PFSK-1 (cell line): ENCODE data around the gene PCCA.

Experiments
- POLR2AphosphoS5 ChIP-seq: IDR thresholded peaks from 2 replicates; pipeline ENCODE4 v1.6.1; 2012; ENCODE audit warnings: low read depth, mild to moderate bottlenecking, control low read depth, low read length, moderate library complexity
- REST ChIP-seq, 2 experiments: IDR thresholded peaks; 2 replicates each; pipeline versions ENCODE4 v1.6.1 to v1.8.0; 2011 to 2012; ENCODE audit warnings: low read depth in 2 of 2, low read length in 2 of 2, control low read depth in 1 of 2, inconsistent platforms in 1 of 2, mild to moderate bottlenecking in 1 of 2, moderate library complexity in 1 of 2; ENCODE audit not compliant: insufficient read depth in 1 of 2

DNA sequence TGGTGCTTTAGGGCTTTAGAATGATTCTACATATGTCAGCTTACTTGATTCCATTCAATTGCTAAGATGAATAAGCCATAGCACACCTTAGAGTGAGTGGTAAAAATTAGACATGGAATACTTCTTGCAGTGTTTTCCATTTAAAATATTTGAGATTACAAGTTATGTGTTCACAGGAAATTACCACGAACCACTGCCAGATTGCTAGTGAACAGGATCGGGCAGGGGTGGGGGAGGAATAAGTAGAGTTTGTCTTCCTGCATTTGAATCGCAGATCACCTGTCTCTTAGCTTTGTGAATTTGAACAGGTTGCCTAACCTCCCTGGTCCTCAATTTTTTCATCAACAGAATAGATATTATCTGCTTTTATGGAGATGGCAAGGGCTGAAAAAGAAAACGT is 375.1 kb downstream of the PCCA start:
- TF ChIP-seq POLR2AphosphoS5 (no peak), REST (IDR thresholded peaks at IDR 0.05; ENCODE audit: insufficient read depth in 1 of 2, low read depth in 2 of 2, low read length in 2 of 2) (no peak)
